C4-2B (cell line): ENCODE data around the gene STIP1.

Source experiments
- H3K27ac ChIP-seq: fragments of 450-650 bp; 2 replicates; pipeline ENCODE4 v1.5.1; 2017
- ZFX ChIP-seq: fragments of 450-650 bp; IDR thresholded peaks from 2 replicates; pipeline ENCODE4 v1.6.1; 2017
- TF ChIP-seq, protein P1 (sequence below): fragments of 450-650 bp; conservative IDR thresholded peaks from 2 replicates; pipeline ENCODE4 v1.5.1; 2017; ENCODE audit warnings: mild to moderate bottlenecking

Gene STIP1

DNA sequence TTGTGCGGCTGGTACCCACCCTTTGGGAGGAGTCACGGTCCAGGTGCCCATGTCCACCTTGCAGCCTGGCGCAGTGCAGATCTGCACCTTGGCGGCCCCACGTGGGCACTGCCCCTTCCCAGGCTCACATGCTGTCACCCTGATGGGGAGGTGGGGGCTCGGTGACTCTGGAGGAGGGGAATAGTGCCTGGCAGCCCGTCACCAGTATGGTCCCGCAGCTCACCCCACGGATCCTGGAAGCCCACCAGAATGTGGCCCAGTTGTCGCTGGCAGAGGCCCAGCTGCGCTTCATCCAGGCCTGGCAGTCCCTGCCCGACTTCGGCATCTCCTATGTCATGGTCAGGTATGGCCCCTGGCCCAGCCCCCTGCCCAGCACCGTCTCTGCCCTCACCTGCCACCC is 34.8 kb downstream of the STIP1 start:
- H3K27ac ChIP-seq: no peak overlapping the region
- TF ChIP-seq, protein P1, sequence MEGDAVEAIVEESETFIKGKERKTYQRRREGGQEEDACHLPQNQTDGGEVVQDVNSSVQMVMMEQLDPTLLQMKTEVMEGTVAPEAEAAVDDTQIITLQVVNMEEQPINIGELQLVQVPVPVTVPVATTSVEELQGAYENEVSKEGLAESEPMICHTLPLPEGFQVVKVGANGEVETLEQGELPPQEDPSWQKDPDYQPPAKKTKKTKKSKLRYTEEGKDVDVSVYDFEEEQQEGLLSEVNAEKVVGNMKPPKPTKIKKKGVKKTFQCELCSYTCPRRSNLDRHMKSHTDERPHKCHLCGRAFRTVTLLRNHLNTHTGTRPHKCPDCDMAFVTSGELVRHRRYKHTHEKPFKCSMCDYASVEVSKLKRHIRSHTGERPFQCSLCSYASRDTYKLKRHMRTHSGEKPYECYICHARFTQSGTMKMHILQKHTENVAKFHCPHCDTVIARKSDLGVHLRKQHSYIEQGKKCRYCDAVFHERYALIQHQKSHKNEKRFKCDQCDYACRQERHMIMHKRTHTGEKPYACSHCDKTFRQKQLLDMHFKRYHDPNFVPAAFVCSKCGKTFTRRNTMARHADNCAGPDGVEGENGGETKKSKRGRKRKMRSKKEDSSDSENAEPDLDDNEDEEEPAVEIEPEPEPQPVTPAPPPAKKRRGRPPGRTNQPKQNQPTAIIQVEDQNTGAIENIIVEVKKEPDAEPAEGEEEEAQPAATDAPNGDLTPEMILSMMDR: no peak
- TF ChIP-seq ZFX: no peak

DNA sequence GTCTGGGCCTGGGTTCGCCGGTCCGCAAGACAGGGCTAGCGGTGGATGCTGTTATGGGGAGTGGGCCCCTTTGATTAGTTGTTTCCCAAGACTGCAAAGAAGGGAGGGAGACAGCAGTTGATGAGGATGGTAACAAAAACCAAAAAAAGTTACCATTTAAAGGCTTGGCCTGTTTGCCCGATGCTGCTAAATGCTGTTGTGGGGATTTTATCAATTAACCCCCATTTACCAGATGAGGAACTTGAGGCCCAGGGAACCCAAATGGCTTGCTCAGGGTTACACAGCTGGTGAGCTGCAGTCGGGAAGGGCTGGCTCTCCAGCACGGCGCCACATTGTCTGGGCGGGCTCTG is 36.7 kb downstream of the STIP1 start:
- TF ChIP-seq, protein P1: no peak
- no peak for TF ChIP-seq ZFX
- no peak overlapping the region for H3K27ac ChIP-seq

DNA sequence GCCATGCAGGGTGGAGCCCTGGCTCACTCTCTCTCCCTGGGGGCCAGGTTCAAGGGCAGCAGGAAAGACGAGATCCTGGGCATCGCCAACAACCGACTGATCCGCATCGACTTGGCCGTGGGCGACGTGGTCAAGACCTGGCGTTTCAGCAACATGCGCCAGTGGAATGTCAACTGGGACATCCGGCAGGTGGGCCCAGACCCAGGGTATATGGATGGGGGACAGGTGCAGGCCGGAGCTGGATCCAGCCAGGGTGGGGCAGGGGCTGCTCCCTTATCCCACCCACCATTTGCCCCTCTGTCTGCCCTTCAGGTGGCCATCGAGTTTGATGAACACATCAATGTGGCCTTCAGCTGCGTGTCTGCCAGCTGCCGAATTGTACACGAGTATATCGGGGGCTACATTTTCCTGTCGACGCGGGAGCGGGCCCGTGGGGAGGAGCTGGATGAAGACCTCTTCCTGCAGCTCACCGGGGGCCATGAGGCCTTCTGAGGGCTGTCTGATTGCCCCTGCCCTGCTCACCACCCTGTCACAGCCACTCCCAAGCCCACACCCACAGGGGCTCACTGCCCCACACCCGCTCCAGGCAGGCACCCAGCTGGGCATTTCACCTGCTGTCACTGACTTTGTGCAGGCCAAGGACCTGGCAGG is 37.2 kb downstream of the STIP1 start:
- H3K27ac ChIP-seq: no peak overlapping the region
- TF ChIP-seq, protein P1: no peak
- TF ChIP-seq ZFX: no peak

DNA sequence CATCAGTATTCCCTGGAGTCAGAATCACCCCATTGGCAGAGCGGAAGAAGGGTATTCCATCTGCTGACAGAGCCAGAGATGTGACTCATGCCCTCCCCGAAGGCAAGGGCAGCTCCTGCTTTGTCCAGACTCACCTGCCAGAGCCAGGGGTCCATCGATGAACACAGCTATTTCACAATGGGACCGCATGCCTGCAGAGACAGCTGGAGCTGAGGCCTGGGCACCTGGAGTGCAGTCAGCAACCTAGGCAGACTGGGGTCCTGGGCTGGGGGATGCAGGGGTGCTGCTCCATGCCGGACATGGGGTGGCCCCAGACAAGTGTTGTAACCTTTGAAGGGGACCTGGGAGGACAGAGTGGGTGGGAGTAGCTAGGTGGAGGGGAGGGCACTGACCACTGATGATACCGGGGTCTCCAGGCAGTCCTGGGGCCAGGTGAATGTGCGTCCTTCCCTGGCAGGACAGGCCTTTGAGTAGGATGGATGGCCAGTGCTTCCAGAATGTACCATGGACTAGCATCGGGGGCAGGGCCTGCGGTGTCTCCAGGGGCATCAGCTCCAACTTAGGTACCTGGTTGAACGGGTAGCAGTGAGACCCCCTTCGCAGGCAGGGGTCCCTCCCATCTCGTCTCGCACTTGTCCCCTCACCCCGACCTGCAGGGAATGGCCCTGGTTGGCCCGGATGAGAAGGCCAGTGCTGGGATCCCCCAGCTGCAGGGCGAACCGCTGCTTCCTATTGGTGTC is 38.4 kb downstream of the STIP1 start:
- H3K27ac ChIP-seq: no peak overlapping the region
- no peak for TF ChIP-seq ZFX
- TF ChIP-seq, protein P1: no peak

DNA sequence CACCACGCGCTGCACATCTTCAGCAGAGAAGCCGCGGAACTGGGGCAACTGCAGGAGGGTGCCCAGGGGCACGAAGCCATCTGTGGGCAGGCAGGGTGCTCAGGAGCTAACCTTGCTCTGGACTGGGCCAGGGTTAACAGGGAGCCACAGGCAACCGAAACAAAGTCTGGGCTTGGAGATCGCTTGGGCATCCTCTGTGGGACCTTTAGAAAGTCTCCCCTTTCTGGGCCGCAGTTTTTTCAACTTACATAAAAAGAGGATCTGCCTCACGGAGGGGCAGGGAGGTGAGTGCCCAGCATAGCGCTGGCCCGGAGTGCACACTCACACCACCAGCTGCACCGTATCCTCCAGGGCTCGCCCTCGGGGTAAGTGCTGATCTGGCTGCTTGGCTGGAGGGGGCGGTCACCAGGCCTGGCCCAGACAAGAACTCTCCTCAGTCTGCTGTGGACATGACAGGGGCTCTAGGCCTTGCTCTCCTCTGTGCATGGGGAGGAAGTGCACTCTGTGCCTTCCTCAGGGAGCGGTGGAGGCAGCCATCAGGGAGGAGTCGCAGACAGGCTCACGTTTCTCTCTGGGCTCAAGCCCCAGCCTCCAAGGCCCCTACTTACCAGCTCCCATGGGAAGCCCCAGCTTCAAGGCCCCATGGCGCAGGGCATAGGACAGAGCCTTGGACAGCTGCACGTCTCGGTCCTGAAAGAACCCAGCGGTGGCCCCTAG is 39.1 kb downstream of the STIP1 start:
- peak overlapping the region; percentile 91 for H3K27ac ChIP-seq
- TF ChIP-seq ZFX: no peak
- TF ChIP-seq, protein P1: no peak

DNA sequence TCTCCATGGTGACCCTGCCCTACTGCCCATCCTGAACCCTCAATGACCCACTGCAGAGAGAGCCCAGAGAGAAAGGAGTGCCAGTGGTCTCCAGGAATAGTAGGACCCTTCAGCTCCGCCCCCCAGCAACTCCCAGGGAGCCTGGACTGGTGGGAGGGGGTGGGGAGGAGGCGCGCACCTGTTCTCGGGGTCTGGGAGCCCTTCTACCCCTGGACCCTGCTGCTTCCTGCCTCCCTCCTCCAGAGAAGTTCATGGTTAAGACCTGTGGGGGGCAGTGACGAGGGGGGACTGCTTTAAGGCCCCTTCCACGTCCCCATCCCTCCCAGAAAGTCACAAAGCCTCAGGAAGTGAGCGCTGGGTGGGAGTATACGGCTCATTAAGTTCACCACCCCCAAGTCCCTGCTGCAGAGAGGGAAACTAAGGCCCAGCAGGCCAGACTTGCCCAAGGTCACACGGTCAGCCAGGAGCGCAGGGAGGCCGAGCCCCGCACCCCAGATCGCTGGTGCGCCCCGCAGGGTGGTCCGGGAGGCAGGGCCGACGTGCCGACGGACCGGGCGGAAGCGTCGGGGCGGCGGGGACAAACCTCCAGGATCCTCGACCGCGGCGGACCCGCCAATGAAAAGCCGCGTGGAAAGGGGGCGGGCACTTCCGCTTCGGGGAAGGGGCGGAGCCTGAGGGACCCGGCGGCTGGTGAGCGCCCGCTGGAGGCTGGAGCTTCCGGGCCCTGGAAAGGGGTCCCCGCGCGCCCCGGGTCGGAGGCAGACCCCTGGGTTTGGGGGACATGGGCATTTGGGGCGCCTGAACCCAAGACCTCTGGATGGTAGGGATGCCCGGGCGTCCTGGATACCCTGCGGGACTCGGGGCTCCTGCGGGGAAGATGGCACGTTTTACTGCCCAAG is 39.9 kb downstream of the STIP1 start, which contains the start of the genes NUDT22 and TRPT1:
Gene NUDT22, plus strand, starts transcription at position 667 of the 899 bp plus-strand sequence. CDS start 379 bp downstream, outside the sequence.
Gene TRPT1, minus strand, starts transcription at position 579 of the 899 bp plus-strand sequence. Its CDS starts 326 bp downstream, at position 253.
- peak within 1 kb of the TSS; percentile 91 for H3K27ac ChIP-seq
- TF ChIP-seq, protein P1: no peak; the same call in 1 of the 2 replicates
- TF ChIP-seq ZFX: no peak
